ENCODE measurements around the gene THBS4.

The THBS4 gene

GRCh38 chr5:80025069-80025468 lies 10.1 kb upstream of the THBS4 start:
- Histone ChIP-seq H3K27me3 (ENCODE audit: control insufficient read depth, insufficient read depth, low read length) (no peaks in the 10 kb centered on the region; the same call in 1 of the 2 replicates), H3K27ac (ENCODE audit: low read depth, low read length) (no peak overlapping the region), H3K4me1 (ENCODE audit: control insufficient read depth, insufficient read depth, low read length) (no peaks in the 10 kb centered on the region), H3K36me3 (ENCODE audit: control insufficient read depth, insufficient read depth, low read length) (no peaks in the 10 kb centered on the region), H3K9ac (ENCODE audit: low read length) (no peak overlapping the region), H3K4me3 (ENCODE audit: low read depth, low read length) (no peak overlapping the region), H3K9me3 (ENCODE audit: control insufficient read depth, insufficient read depth, low read depth, low read length) (no peaks in the 10 kb centered on the region)

- Histone ChIP-seq H3K4me3 (ENCODE audit: low read depth, low read length) (no peak overlapping the region), H3K9ac (ENCODE audit: low read length) (no peak overlapping the region), H3K27me3 (ENCODE audit: control insufficient read depth, insufficient read depth, low read length) (no peaks in the 10 kb centered on the region; the same call in 1 of the 2 replicates), H3K4me1 (ENCODE audit: control insufficient read depth, insufficient read depth, low read length) (no peaks in the 10 kb centered on the region), H3K9me3 (ENCODE audit: control insufficient read depth, insufficient read depth, low read depth, low read length) (no peaks in the 10 kb centered on the region), H3K27ac (ENCODE audit: low read depth, low read length) (no peak overlapping the region), H3K36me3 (ENCODE audit: control insufficient read depth, insufficient read depth, low read length) (no peaks in the 10 kb centered on the region)
Measured at GRCh38 chr5:80026841-80027240, 8.3 kb upstream of the THBS4 start.

- Histone ChIP-seq H3K4me1 (ENCODE audit: control insufficient read depth, insufficient read depth, low read length) (peaks cover 6% of the 10 kb centered on the region), H3K9me3 (ENCODE audit: control insufficient read depth, insufficient read depth, low read depth, low read length) (no peaks in the 10 kb centered on the region), H3K27me3 (ENCODE audit: control insufficient read depth, insufficient read depth, low read length) (peaks cover 38% of the 10 kb centered on the region), H3K36me3 (ENCODE audit: control insufficient read depth, insufficient read depth, low read length) (no peaks in the 10 kb centered on the region), H3K9ac (ENCODE audit: low read length) (no peak overlapping the region), H3K27ac (ENCODE audit: low read depth, low read length) (no peak overlapping the region), H3K4me3 (ENCODE audit: low read depth, low read length) (no peak overlapping the region)
Measured at GRCh38 chr5:80031109-80031508, 4.0 kb upstream of the THBS4 start.

DNA sequence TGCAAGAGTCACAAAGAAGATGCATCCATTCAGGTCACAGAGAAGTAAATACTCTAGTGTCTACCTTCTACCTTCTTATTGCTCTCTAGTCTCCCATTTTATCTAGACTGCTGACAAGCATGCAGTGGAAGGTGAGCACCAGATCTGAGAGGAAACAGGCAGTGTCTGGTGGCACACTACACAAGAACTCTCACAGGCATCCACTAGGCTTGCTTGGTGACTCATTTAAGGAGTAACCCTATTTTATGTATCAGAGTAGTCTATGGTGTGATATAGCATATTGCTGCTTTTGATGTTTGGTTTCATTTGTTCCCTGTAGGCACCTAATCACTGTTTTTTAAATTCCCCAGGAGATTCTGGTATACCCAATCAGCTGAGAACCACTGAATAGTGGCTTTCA lies 1.6 kb upstream of the THBS4 start:
- no peak overlapping the region for H3K27ac ChIP-seq (ENCODE audit: low read depth, low read length)
- H3K4me1 ChIP-seq (ENCODE audit: control insufficient read depth, insufficient read depth, low read length), result peaks cover 6% of the 10 kb centered on the region
- H3K9ac ChIP-seq (ENCODE audit: low read length), result no peak overlapping the region
- no peaks in the 10 kb centered on the region for H3K9me3 ChIP-seq (ENCODE audit: control insufficient read depth, insufficient read depth, low read depth, low read length)
- H3K27me3 ChIP-seq (ENCODE audit: control insufficient read depth, insufficient read depth, low read length), result peaks cover 52% of the 10 kb centered on the region
- H3K36me3 ChIP-seq (ENCODE audit: control insufficient read depth, insufficient read depth, low read length), result no peaks in the 10 kb centered on the region
- H3K4me3 ChIP-seq (ENCODE audit: low read depth, low read length), result no peak overlapping the region

- no peak overlapping the region for H3K27ac ChIP-seq (ENCODE audit: low read depth, low read length)
- peak overlapping the region; percentile 70 for H3K9ac ChIP-seq (ENCODE audit: low read length)
- H3K4me3 ChIP-seq (ENCODE audit: low read depth, low read length), result peak overlapping the region; percentile 96
- no peaks in the 10 kb centered on the region for H3K36me3 ChIP-seq (ENCODE audit: control insufficient read depth, insufficient read depth, low read length)
- H3K27me3 ChIP-seq (ENCODE audit: control insufficient read depth, insufficient read depth, low read length), result peaks cover 52% of the 10 kb centered on the region
- H3K9me3 ChIP-seq (ENCODE audit: control insufficient read depth, insufficient read depth, low read depth, low read length), result no peaks in the 10 kb centered on the region
- peaks cover 7% of the 10 kb centered on the region for H3K4me1 ChIP-seq (ENCODE audit: control insufficient read depth, insufficient read depth, low read length)
Measured at GRCh38 chr5:80034559-80034958, 589 bp upstream of the THBS4 start.

DNA sequence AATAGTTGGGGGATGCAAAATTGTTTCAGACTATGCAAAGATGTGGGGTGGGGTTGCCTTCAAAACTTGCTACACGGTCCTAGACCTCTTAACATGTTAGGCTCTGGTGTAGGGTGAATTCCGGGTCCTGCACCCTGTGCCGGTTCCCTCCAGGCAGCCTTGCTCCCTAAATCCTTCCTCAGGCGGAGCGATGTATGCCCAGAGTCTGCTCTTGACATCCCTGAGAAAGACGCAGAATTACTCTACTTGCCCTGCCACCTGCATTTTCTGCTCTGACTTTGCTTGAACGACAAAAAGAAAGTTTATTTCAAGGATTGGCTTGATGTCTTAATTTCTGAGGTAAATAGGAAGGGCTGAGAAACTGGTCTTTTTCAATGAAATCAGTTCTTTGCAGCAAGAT lies 691 bp downstream of the THBS4 start:
- no peak overlapping the region for H3K9ac ChIP-seq (ENCODE audit: low read length)
- peak overlapping the region; percentile 96 for H3K4me3 ChIP-seq (ENCODE audit: low read depth, low read length)
- no peaks in the 10 kb centered on the region for H3K36me3 ChIP-seq (ENCODE audit: control insufficient read depth, insufficient read depth, low read length)
- no peaks in the 10 kb centered on the region for H3K9me3 ChIP-seq (ENCODE audit: control insufficient read depth, insufficient read depth, low read depth, low read length)
- H3K27ac ChIP-seq (ENCODE audit: low read depth, low read length), result no peak overlapping the region
- peaks cover 9% of the 10 kb centered on the region for H3K4me1 ChIP-seq (ENCODE audit: control insufficient read depth, insufficient read depth, low read length)
- H3K27me3 ChIP-seq (ENCODE audit: control insufficient read depth, insufficient read depth, low read length), result peaks cover 52% of the 10 kb centered on the region

DNA sequence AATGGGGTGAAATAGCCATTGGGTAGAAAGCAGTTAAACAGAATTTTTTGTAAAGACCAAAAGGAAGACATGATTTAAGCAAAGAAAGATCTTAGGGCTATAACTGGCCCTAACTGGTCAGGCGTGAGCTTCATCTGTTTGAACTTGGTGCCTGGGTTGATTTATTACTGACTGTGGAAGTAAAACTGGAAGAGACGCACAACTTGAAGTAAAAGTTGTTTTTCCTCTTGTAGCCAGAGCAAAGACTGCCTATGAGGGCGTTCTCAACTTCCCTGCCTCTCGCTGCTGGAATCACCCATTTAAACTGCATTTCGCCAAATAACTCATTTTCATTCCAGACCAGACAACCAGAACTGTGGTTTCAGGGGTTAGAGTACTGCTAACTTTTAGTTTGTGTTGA lies 1.5 kb downstream of the THBS4 start:
- peaks cover 52% of the 10 kb centered on the region for H3K27me3 ChIP-seq (ENCODE audit: control insufficient read depth, insufficient read depth, low read length)
- no peaks in the 10 kb centered on the region for H3K36me3 ChIP-seq (ENCODE audit: control insufficient read depth, insufficient read depth, low read length)
- peaks cover 9% of the 10 kb centered on the region for H3K4me1 ChIP-seq (ENCODE audit: control insufficient read depth, insufficient read depth, low read length)
- no peaks in the 10 kb centered on the region for H3K9me3 ChIP-seq (ENCODE audit: control insufficient read depth, insufficient read depth, low read depth, low read length)
- H3K4me3 ChIP-seq (ENCODE audit: low read depth, low read length), result no peak overlapping the region
- H3K27ac ChIP-seq (ENCODE audit: low read depth, low read length), result no peak overlapping the region
- H3K9ac ChIP-seq (ENCODE audit: low read length), result no peak overlapping the region

DNA sequence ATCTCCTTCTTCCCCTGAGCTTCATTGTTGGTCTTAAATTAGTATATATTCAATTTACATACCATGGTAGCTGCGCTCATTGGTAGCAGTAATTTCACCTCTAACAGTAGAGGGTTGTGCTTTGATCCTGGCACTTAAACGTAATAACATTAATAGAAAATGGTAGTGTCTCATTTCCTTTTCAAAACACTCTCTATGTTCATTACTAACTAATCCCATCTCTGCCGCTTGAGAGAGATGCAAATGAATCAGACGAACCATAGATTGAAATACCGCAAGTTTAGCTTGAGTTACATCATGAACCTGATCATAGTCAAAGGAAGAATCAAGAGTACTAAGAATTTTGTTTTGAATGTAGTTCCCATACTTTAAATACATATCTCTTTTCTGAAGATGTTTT lies 2.2 kb downstream of the THBS4 start:
- Histone ChIP-seq H3K9me3 (ENCODE audit: control insufficient read depth, insufficient read depth, low read depth, low read length) (no peaks in the 10 kb centered on the region), H3K27me3 (ENCODE audit: control insufficient read depth, insufficient read depth, low read length) (peaks cover 50% of the 10 kb centered on the region), H3K9ac (ENCODE audit: low read length) (no peak overlapping the region), H3K4me1 (ENCODE audit: control insufficient read depth, insufficient read depth, low read length) (peaks cover 9% of the 10 kb centered on the region), H3K27ac (ENCODE audit: low read depth, low read length) (no peak overlapping the region), H3K4me3 (ENCODE audit: low read depth, low read length) (no peak overlapping the region), H3K36me3 (ENCODE audit: control insufficient read depth, insufficient read depth, low read length) (no peaks in the 10 kb centered on the region)

DNA sequence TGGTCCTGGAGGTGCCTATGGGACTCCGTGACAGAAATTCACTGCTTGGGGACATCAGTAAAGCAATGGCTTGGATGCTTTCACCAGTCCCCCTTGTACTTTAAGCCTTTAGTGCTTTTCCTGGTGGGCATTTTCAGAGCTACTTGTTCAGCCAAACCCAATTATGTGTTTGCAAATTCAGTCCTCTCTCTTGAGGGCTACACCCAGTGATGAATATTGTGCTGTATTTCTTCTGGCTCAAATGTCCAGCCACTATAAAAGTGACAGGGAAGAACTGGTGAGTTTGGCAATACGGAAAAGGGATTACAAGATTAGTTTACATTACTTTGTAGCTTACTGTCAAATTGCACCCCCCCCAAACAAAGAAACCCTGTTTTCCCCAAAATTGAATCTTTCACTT lies 4.5 kb downstream of the THBS4 start:
- H3K9ac ChIP-seq (ENCODE audit: low read length), result no peak overlapping the region
- H3K36me3 ChIP-seq (ENCODE audit: control insufficient read depth, insufficient read depth, low read length), result no peaks in the 10 kb centered on the region
- no peak overlapping the region for H3K27ac ChIP-seq (ENCODE audit: low read depth, low read length)
- peaks cover 27% of the 10 kb centered on the region for H3K27me3 ChIP-seq (ENCODE audit: control insufficient read depth, insufficient read depth, low read length)
- no peak overlapping the region for H3K4me3 ChIP-seq (ENCODE audit: low read depth, low read length)
- peaks cover 9% of the 10 kb centered on the region for H3K4me1 ChIP-seq (ENCODE audit: control insufficient read depth, insufficient read depth, low read length)
- H3K9me3 ChIP-seq (ENCODE audit: control insufficient read depth, insufficient read depth, low read depth, low read length), result no peaks in the 10 kb centered on the region

- Histone ChIP-seq H3K4me1 (ENCODE audit: control insufficient read depth, insufficient read depth, low read length) (peaks cover 3% of the 10 kb centered on the region; the same call in 1 of the 2 replicates), H3K9me3 (ENCODE audit: control insufficient read depth, insufficient read depth, low read depth, low read length) (no peaks in the 10 kb centered on the region), H3K27me3 (ENCODE audit: control insufficient read depth, insufficient read depth, low read length) (peaks cover 10% of the 10 kb centered on the region), H3K4me3 (ENCODE audit: low read depth, low read length) (no peak overlapping the region), H3K36me3 (ENCODE audit: control insufficient read depth, insufficient read depth, low read length) (no peaks in the 10 kb centered on the region), H3K9ac (ENCODE audit: low read length) (no peak overlapping the region), H3K27ac (ENCODE audit: low read depth, low read length) (no peak overlapping the region)
Measured at GRCh38 chr5:80041527-80041926, 6.4 kb downstream of the THBS4 start.

DNA sequence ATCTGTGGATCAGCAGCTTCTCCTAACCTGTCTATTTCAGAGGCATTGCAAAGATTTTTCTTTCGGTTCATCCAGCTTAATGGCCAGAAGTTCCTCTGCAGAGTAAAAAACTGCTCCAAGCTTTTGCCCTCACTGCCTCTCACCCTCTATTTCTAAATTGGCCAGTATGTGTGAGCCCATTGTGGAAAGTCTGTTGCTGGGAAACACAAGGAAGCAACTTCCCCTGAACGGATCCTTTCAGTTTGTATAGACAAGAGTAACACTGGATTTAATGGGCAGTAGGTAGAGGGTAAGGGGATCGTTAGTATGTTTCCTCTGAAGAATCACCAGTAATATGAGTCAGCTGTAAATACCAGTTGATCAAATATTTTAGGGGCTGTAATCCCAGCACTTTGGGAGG lies 7.2 kb downstream of the THBS4 start:
- no peak overlapping the region for H3K9ac ChIP-seq (ENCODE audit: low read length)
- H3K36me3 ChIP-seq (ENCODE audit: control insufficient read depth, insufficient read depth, low read length), result no peaks in the 10 kb centered on the region
- no peak overlapping the region for H3K4me3 ChIP-seq (ENCODE audit: low read depth, low read length)
- H3K27me3 ChIP-seq (ENCODE audit: control insufficient read depth, insufficient read depth, low read length), result peaks cover 2% of the 10 kb centered on the region; the same call in 1 of the 2 replicates
- H3K4me1 ChIP-seq (ENCODE audit: control insufficient read depth, insufficient read depth, low read length), result peaks cover 3% of the 10 kb centered on the region; the same call in 1 of the 2 replicates
- H3K27ac ChIP-seq (ENCODE audit: low read depth, low read length), result no peak overlapping the region
- no peaks in the 10 kb centered on the region for H3K9me3 ChIP-seq (ENCODE audit: control insufficient read depth, insufficient read depth, low read depth, low read length)

DNA sequence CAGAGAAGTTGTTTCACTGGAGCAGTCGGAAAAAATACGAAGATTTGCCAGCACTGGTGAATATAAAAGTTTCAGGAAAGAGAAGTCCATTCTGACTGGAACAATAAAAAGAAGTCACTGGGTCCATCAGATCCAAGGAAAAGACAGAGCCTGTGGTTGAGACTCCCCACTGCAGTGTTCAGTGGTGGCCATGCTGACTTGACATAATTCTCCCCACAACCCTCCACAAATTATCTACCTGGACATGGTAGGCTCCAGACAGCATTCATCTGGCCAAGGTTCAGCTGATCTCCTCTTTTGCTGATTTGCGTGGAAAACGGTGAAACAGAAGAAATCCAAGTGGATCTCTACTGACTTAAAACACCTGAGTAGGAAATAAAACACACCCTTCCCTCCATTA lies 8.0 kb downstream of the THBS4 start:
- no peak overlapping the region for H3K27ac ChIP-seq (ENCODE audit: low read depth, low read length)
- no peaks in the 10 kb centered on the region for H3K9me3 ChIP-seq (ENCODE audit: control insufficient read depth, insufficient read depth, low read depth, low read length)
- no peaks in the 10 kb centered on the region for H3K36me3 ChIP-seq (ENCODE audit: control insufficient read depth, insufficient read depth, low read length)
- H3K9ac ChIP-seq (ENCODE audit: low read length), result no peak overlapping the region
- no peaks in the 10 kb centered on the region for H3K27me3 ChIP-seq (ENCODE audit: control insufficient read depth, insufficient read depth, low read length)
- H3K4me3 ChIP-seq (ENCODE audit: low read depth, low read length), result no peak overlapping the region
- H3K4me1 ChIP-seq (ENCODE audit: control insufficient read depth, insufficient read depth, low read length), result peaks cover 3% of the 10 kb centered on the region; the same call in 1 of the 2 replicates
